ENCODE measurements around the gene ABHD2.

Gene ABHD2

DNA sequence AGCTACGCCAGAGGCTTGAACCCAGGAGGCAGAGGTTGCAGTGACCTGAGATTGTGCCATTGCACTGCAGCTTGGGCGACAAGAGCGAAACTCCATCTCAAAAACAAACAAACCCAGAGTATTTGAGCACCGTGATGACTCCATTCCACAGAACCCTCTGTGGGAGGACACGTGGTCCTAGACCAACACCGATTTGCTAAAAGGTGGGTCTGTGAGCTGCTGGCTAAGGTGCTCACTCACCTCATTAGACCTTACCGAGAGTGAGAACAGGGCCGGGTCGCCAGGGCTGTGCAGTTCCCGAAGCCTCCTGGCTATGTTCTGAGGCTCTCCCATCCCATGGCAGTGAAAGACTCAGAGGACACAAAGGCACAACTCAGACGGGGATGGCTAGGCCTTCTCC, 17.9 kb downstream of the ABHD2 start:
- no peak overlapping the region for H3K27ac Mint-ChIP-seq
- H3K4me1 Mint-ChIP-seq: peaks cover 44% of the 10 kb centered on the region
- H3K36me3 Mint-ChIP-seq (ENCODE audit: low read depth): peaks cover 14% of the 10 kb centered on the region
- no peaks in the 10 kb centered on the region for H3K9me3 Mint-ChIP-seq
- no peaks in the 10 kb centered on the region for H3K27me3 Mint-ChIP-seq (ENCODE audit: low read depth)
- no peak overlapping the region for H3K4me3 Mint-ChIP-seq
- TF ChIP-seq, protein P1, sequence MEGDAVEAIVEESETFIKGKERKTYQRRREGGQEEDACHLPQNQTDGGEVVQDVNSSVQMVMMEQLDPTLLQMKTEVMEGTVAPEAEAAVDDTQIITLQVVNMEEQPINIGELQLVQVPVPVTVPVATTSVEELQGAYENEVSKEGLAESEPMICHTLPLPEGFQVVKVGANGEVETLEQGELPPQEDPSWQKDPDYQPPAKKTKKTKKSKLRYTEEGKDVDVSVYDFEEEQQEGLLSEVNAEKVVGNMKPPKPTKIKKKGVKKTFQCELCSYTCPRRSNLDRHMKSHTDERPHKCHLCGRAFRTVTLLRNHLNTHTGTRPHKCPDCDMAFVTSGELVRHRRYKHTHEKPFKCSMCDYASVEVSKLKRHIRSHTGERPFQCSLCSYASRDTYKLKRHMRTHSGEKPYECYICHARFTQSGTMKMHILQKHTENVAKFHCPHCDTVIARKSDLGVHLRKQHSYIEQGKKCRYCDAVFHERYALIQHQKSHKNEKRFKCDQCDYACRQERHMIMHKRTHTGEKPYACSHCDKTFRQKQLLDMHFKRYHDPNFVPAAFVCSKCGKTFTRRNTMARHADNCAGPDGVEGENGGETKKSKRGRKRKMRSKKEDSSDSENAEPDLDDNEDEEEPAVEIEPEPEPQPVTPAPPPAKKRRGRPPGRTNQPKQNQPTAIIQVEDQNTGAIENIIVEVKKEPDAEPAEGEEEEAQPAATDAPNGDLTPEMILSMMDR (IDR thresholded peaks at IDR 0.05; ENCODE audit: unreplicated experiment in 3 of 3): no peak

DNA sequence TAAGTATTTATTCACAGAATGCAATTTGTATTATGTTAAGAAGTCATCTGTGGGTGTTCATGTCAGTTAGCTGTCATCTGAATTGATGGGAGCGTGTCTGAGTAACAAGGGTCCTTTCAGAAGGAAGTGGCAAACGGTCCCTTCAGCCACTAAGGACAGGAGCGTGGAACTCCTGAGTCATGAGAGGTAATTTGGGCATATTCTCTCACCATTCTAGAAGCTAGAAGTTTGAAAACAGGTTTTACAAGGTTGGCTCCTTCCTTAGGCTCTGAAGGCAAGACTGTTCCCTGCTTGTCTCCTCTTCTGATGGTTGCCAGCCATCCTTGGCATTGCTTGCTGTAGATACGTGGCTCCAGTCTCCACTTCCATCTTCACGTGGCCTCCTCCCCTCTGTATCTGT, 19.7 kb downstream of the ABHD2 start:
- H3K4me3 Mint-ChIP-seq: no peak overlapping the region
- peaks cover 7% of the 10 kb centered on the region for H3K36me3 Mint-ChIP-seq (ENCODE audit: low read depth)
- TF ChIP-seq, protein P1 (IDR thresholded peaks at IDR 0.05; ENCODE audit: unreplicated experiment in 3 of 3): no peak
- H3K9me3 Mint-ChIP-seq: no peaks in the 10 kb centered on the region
- H3K27ac Mint-ChIP-seq: no peak overlapping the region
- H3K27me3 Mint-ChIP-seq (ENCODE audit: low read depth): no peaks in the 10 kb centered on the region
- H3K4me1 Mint-ChIP-seq: peaks cover 36% of the 10 kb centered on the region

DNA sequence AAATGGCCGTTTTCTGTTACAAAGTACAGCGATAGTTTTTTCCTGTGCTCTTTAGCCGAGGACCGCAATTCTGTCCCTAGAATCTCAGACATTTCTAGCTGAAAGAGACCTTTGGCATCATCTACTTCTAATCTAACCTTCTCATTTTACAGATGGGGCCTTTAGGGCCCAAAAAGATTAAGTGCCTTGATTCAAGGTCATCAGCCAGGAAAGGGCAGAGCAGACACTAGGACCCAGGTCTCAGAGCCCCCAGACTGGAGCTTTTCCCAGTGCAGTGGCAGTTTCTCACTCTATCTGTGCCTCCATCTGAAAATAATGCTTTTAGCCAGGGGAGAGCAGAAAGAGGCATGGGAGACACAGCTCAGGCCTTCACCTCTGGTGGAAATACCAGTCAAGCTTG, 20.6 kb downstream of the ABHD2 start:
- no peaks in the 10 kb centered on the region for H3K27me3 Mint-ChIP-seq (ENCODE audit: low read depth)
- TF ChIP-seq, protein P1 (IDR thresholded peaks at IDR 0.05; ENCODE audit: unreplicated experiment in 3 of 3): no peak
- H3K4me3 Mint-ChIP-seq: no peak overlapping the region
- peaks cover 7% of the 10 kb centered on the region for H3K36me3 Mint-ChIP-seq (ENCODE audit: low read depth)
- H3K27ac Mint-ChIP-seq: no peak overlapping the region
- peaks cover 32% of the 10 kb centered on the region for H3K4me1 Mint-ChIP-seq
- no peaks in the 10 kb centered on the region for H3K9me3 Mint-ChIP-seq

GRCh38 chr15:89109238-89109637, 21.0 kb downstream of the ABHD2 start:
- no peaks in the 10 kb centered on the region for H3K9me3 Mint-ChIP-seq
- no peak overlapping the region for H3K4me3 Mint-ChIP-seq
- H3K4me1 Mint-ChIP-seq: peaks cover 28% of the 10 kb centered on the region
- TF ChIP-seq, protein P1 (IDR thresholded peaks at IDR 0.05; ENCODE audit: unreplicated experiment in 3 of 3): no peak
- H3K27ac Mint-ChIP-seq: no peak overlapping the region
- peaks cover 7% of the 10 kb centered on the region for H3K36me3 Mint-ChIP-seq (ENCODE audit: low read depth)
- no peaks in the 10 kb centered on the region for H3K27me3 Mint-ChIP-seq (ENCODE audit: low read depth)

GRCh38 chr15:89110060-89110459, 21.8 kb downstream of the ABHD2 start:
- Mint-ChIP-seq H3K9me3 (no peaks in the 10 kb centered on the region), H3K36me3 (ENCODE audit: low read depth) (peaks cover 6% of the 10 kb centered on the region), H3K27me3 (ENCODE audit: low read depth) (no peaks in the 10 kb centered on the region), H3K4me3 (no peak overlapping the region), H3K4me1 (peaks cover 26% of the 10 kb centered on the region), H3K27ac (no peak overlapping the region)
- TF ChIP-seq, protein P1 (IDR thresholded peaks at IDR 0.05; ENCODE audit: unreplicated experiment in 3 of 3): no peak

- no peaks in the 10 kb centered on the region for H3K9me3 Mint-ChIP-seq
- H3K4me1 Mint-ChIP-seq: peaks cover 23% of the 10 kb centered on the region
- H3K27ac Mint-ChIP-seq: no peak overlapping the region
- peaks cover 10% of the 10 kb centered on the region for H3K36me3 Mint-ChIP-seq (ENCODE audit: low read depth)
- TF ChIP-seq, protein P1 (IDR thresholded peaks at IDR 0.05; ENCODE audit: unreplicated experiment in 3 of 3): no peak
- no peak overlapping the region for H3K4me3 Mint-ChIP-seq
- H3K27me3 Mint-ChIP-seq (ENCODE audit: low read depth): no peaks in the 10 kb centered on the region
Measured at GRCh38 chr15:89111352-89111751, 23.1 kb downstream of the ABHD2 start.
